HFFc6 (cell line): ENCODE results near the gene TTC23. TPM values are rescaled to one million over a fixed set of nuclear protein-coding genes. Genes with fewer than 3 reads are reported as not detected.
A peak's percentile ranks its signal among the peaks of the same experiment; 100 is the strongest.

Experiments
- DNase-seq: peaks from one replicate; pipeline ENCODE4 v3.0.0-alpha.2; 2018
- H3K27ac Mint-ChIP-seq: 2 replicates; pipeline ENCODE4 v1.8.0; 2020; ENCODE audit warnings: mild to moderate bottlenecking, mixed read lengths
- H3K27me3 Mint-ChIP-seq: 2 replicates; pipeline ENCODE4 v1.8.0; 2021; ENCODE audit warnings: mild to moderate bottlenecking, moderate library complexity, mixed read lengths; ENCODE audit not compliant: insufficient read depth
- H3K36me3 Mint-ChIP-seq: 2 replicates; pipeline ENCODE4 v1.8.0; 2021; ENCODE audit warnings: low read depth, mixed read lengths
- H3K4me1 Mint-ChIP-seq: 2 replicates; pipeline ENCODE4 v1.8.0; 2020; ENCODE audit warnings: low read depth, mixed read lengths
- H3K4me3 Mint-ChIP-seq: 2 replicates; pipeline ENCODE4 v1.8.0; 2020; ENCODE audit warnings: mild to moderate bottlenecking, moderate library complexity, mixed read lengths
- H3K9me3 Mint-ChIP-seq: 2 replicates; pipeline ENCODE4 v1.8.0; 2020; ENCODE audit warnings: mild to moderate bottlenecking, mixed read lengths
- total RNA-seq, 6 experiments: library from RNA; stranded (reverse); fragmentation: NEBNext Ultra II Directional; extraction: Animal tissue kit (Norgen Biotek cat#: 25700); gene quantifications; 2 replicates in 1 of 6; 3 replicates in 5 of 6; pipeline ENCODE4 v1.2.3, GENCODE V29; 2021
- TF ChIP-seq, protein P1 (sequence below): fragments of 200-600 bp; sonication (generic); IDR thresholded peaks from 2 replicates; pipeline ENCODE4 v1.5.0; 2021; ENCODE audit warnings: antibody characterized with exemption, mild to moderate bottlenecking

Gene TTC23
- total RNA-seq, 6 experiments from 2014 or later = 11.9 to 17.4 (median 15.0) TPM

DNA sequence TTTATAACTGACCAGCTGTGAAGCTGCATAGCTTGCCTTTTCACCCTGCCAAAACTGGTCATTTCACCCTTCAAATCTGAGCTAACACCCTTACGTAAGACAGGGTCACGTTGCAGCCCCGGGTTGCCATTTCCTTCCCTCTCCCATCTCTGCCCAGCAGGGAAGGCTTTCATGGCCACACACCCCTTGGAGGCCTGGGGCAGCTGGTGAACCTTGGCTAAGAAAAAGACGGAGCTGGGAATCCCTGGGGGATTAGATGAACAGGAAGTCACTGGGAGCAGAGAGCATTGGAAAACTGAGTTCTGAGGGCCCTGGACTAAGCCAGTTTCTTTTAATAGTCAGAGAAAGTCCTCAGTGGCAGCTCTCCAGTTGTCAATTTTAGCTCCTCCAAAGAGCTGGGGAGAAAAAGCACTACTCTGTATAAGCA is 67.8 kb downstream of the TTC23 start:
- peaks cover 19% of the 10 kb centered on the region for H3K4me1 Mint-ChIP-seq
- no peak overlapping the region for H3K27ac Mint-ChIP-seq
- H3K27me3 Mint-ChIP-seq = no peaks in the 10 kb centered on the region
- DNase-seq = no peak
- no peak overlapping the region for H3K4me3 Mint-ChIP-seq
- no peaks in the 10 kb centered on the region for H3K9me3 Mint-ChIP-seq
- TF ChIP-seq, protein P1, sequence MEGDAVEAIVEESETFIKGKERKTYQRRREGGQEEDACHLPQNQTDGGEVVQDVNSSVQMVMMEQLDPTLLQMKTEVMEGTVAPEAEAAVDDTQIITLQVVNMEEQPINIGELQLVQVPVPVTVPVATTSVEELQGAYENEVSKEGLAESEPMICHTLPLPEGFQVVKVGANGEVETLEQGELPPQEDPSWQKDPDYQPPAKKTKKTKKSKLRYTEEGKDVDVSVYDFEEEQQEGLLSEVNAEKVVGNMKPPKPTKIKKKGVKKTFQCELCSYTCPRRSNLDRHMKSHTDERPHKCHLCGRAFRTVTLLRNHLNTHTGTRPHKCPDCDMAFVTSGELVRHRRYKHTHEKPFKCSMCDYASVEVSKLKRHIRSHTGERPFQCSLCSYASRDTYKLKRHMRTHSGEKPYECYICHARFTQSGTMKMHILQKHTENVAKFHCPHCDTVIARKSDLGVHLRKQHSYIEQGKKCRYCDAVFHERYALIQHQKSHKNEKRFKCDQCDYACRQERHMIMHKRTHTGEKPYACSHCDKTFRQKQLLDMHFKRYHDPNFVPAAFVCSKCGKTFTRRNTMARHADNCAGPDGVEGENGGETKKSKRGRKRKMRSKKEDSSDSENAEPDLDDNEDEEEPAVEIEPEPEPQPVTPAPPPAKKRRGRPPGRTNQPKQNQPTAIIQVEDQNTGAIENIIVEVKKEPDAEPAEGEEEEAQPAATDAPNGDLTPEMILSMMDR = no peak
- H3K36me3 Mint-ChIP-seq = peaks cover 19% of the 10 kb centered on the region

DNA sequence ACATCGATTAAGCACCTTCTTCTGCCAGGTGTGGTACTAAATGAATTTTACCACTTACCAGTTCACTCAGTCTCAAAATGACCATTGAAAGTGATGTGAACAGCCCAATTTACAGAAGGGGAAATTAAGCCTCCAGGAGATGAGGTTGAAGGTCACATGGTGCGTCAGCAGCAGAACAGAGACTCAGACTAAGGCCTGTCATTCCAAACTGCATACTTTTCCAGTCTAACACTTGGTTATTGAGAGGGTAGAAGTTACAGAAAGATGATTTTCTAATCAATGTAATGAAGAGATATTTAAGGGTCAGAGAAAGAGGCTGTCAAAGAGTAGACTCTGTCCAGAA is 68.4 kb downstream of the TTC23 start:
- Mint-ChIP-seq H3K36me3 (peaks cover 19% of the 10 kb centered on the region), H3K9me3 (no peaks in the 10 kb centered on the region), H3K27ac (no peak overlapping the region), H3K4me3 (no peak overlapping the region), H3K4me1 (peaks cover 18% of the 10 kb centered on the region), H3K27me3 (no peaks in the 10 kb centered on the region)
- DNase-seq = no peak
- TF ChIP-seq, protein P1 = no peak

DNA sequence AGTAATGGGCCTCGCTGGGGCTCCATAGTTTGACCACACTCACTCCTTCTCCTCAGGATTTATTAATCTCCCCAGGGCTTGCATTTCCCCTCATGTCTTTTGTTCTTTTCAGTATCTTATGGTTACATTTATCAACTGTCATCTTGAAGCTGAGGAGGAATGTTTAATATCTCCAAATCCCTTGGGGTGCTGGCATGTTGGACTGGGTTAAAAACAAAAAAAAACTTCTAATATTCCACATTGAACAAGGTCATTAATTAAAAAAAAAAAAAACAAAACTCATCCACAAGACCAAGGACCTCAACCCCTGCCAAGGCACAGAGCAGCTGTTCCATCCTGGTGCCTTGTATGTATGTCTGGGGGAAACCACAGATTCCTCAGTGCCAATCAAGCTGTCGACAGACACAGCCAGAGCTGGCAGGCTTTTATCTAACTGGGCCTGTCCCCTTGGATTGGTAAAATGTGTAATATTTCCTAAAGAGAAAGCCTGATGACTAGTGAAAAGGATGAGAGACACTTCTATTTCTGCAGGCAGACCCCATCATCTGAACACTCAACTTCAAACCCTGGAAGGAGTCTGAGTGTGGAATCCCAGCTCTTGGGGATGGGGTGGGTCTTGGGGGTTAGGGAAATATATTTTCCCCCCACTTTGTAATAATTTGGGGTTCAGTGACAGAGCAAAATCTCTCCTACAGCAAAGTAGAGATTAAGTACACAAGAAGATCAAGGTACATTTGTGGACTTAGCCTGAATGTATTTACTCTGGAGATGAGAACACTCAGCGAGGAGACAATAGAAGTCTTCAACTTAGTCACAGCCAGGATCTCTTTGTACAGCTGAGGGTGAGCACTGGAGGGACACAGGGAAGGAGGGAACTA is 69.1 kb downstream of the TTC23 start:
- TF ChIP-seq, protein P1 = no peak
- DNase-seq = no peak
- Mint-ChIP-seq H3K27me3 (no peaks in the 10 kb centered on the region), H3K9me3 (no peaks in the 10 kb centered on the region), H3K36me3 (peaks cover 14% of the 10 kb centered on the region), H3K4me3 (no peak overlapping the region), H3K27ac (no peak overlapping the region; the same call in 1 of the 2 replicates), H3K4me1 (peaks cover 14% of the 10 kb centered on the region)

DNA sequence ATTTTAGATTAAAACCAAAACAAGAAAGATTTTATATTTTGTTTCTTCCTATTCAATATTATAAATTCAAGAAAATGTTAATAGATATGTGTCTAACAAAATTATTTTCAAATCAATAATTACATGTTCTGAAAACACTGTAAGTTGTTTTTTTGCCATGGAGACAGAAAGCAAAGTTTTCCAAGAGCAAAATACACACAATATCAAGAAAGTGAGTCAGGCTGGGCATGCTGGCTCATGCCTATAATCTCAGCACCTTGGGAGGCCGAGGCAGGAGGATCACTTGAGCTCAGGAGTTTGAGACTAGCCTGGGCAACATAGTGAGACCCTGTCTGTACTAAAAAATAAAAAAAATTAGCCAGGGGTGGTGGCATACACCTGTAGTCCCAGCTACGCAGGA is 71.7 kb downstream of the TTC23 start:
- peaks cover 14% of the 10 kb centered on the region for H3K4me1 Mint-ChIP-seq
- H3K9me3 Mint-ChIP-seq = no peaks in the 10 kb centered on the region
- no peak overlapping the region for H3K4me3 Mint-ChIP-seq
- TF ChIP-seq, protein P1 = no peak
- no peak for DNase-seq
- H3K27me3 Mint-ChIP-seq = no peaks in the 10 kb centered on the region
- peaks cover 12% of the 10 kb centered on the region for H3K36me3 Mint-ChIP-seq
- no peak overlapping the region for H3K27ac Mint-ChIP-seq

DNA sequence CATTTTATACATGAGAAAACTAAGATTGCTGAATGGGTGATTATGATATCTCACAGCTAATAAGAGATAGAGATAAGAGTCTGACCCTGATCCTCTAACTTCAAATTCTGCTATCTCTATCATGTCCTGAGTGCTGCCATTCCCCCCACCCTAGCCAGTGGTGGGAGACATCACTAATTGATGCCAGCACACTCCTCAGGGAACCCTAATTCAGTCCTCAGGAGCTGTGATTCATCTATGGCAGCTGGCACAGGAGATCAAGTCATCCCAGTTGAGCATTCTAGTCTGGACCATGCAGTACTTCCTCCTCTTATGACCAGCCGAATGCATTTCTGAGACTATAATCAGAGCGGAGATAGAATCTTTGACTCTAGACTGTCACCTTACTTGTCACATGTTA is 72.6 kb downstream of the TTC23 start:
- Mint-ChIP-seq H3K9me3 (no peaks in the 10 kb centered on the region), H3K27me3 (no peaks in the 10 kb centered on the region), H3K4me3 (no peak overlapping the region), H3K36me3 (peaks cover 11% of the 10 kb centered on the region), H3K27ac (peak overlapping the region; percentile 3; the same call in 1 of the 2 replicates), H3K4me1 (peaks cover 14% of the 10 kb centered on the region)
- DNase-seq = no peak
- TF ChIP-seq, protein P1 = no peak
